GM21381 (cell line): Measurements from ENCODE around the gene PPT1.

Experiments used
- ATAC-seq: cut with Tn5 transposase; IDR thresholded peaks from one replicate; pipeline ENCODE4 v1.9.1; 2021; ENCODE audit warnings: mild to moderate bottlenecking, moderate library complexity; ENCODE audit not compliant: unreplicated experiment

The PPT1 gene

GRCh38 chr1:40032240-40032891, 64.7 kb downstream of the PPT1 start:
- ATAC-seq = no peak

- no peak for ATAC-seq
These were observed 66.4 kb downstream of the PPT1 start for GRCh38 chr1:40030528-40031135.

- ATAC-seq = no peak
These were observed 67.4 kb downstream of the PPT1 start for GRCh38 chr1:40029608-40030007.

- ATAC-seq = no peak
These were observed 69.4 kb downstream of the PPT1 start for GRCh38 chr1:40027647-40028046.

- ATAC-seq = no peak
These were observed 72.4 kb downstream of the PPT1 start for GRCh38 chr1:40024671-40025070.

GRCh38 chr1:40023379-40023944, 73.6 kb downstream of the PPT1 start:
- no peak for ATAC-seq
